Measurements from ENCODE around the gene TTC3.
A peak's percentile ranks its signal among the peaks of the same experiment; 100 is the strongest.
"Not testable (repeated sequence)": the region's sequence is repeated elsewhere in the genome, so short reads cannot be mapped to it uniquely, and the experiment has no call there.

Gene TTC3

DNA sequence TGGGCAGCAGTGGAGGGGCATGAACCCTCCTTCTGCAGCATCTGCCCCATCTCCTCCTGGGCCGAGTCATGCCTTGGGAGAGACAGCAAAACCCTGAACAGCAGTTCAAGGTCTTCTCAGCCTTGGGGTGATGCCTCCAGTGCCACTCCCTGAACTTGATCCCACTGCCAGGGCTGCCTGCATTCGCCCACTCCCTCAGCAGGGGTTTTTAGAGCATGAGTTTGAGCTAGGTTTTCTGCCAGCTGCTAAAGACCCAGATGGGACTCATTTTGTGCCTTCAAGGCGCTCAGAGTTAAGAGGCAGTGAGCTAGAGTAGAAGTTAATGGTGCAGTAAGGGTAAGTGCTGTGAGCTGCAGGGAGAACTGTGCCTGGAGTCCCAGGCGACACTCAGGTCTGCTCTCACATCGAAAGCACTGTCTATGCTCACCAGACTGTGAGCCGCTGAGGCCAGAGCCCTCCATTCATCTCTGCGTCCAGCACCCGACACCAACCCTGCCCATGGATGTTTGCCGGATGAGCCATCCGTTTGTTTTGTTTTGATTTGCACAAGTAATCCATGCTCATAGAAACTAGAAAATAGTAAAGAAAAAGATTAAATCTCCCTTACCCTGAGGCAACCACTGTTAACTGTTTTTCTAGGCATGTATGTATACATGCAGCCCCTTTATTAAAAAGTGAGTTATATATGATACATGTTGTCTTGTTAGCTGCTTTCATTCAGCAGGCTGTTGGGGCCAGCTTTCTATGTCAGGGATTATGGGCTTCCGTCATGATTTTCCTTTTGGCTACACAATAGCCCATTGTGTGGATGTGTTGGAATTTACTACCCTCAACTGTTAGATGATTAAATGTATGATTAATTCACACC, 126.2 kb downstream of the TTC3 start:
- DNase-seq = no peak

DNA sequence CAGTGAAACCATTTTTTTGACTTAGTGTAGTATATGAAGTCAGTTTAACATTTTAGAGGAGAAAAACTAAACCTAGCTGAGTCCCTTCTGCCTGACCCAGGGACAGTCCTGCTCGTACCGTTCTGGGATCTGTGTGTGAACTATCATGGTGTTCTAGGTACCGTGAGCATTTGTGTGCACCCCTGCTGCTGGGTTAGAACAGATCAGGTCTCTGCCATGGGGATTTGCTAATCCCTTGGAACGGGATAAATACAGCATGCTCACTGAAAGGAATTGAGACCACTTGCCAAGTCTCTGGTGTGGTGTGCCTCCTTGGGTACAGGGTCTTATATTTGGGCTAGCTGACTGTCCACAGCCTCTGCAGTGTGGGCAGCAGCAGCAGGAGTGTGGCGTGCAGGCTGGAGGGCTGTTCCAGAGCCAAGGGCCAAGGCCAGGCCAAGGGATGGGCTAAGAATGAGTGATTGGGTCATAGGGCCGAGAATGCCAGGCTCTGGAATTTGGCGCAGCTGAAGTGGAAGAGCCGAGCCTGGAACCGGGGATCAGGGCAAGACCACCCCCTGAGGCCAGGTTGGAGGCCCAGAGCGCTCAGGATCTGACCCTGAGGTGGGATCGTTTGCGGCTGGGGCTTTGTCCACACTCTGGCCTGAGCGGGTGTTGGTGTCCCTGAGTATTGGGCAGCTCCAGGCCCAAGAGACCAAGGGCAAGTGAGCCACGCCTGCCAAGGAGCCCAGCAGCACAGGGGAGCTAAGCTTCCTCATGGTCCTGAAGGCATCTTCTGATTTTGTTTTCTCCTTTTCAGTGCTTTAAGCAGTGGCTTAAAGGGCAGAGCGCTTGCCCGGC, 127.8 kb downstream of the TTC3 start:
- DNase-seq = no peak

DNA sequence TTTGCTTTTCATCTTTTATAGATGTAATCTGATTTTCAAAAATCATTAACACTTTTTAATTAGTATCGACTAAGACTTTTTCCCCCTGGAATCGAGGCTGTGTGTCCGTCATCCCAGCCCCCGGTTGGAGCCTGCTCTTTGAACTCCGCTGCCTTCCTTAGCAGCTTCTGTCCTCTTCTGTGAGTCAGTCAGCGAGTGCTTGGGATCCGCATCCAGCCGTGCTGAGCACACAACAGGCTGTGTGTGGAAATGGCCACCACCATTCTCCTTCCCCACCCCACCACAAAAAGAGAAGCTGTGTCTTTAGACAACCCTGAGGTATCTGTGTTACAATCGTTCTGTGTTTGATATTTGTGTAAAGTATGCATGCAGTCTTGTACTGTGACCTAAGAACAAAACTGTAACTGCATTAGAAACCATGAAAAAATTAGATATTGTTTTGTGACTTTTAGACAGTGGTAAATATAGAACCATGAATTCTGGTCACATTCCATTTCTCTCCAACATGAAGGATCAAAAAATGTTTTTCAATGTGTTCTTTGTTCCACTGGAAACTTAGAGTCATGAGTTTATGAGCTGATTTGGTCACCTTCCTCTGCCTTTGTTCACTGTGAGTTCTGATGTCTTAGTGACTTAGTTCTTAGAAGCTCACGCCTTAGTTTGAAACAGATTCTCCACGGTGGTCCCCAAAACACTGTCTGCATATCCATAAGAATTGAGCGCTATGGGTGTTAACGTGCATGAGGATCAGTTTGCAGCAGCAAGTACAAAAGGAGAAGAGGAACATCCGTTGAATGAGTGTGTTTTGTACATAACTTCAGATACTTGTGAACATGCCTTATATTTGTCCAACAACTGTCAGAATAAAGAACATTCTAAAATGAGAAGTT, 129.4 kb downstream of the TTC3 start:
- DNase-seq = no peak

DNA sequence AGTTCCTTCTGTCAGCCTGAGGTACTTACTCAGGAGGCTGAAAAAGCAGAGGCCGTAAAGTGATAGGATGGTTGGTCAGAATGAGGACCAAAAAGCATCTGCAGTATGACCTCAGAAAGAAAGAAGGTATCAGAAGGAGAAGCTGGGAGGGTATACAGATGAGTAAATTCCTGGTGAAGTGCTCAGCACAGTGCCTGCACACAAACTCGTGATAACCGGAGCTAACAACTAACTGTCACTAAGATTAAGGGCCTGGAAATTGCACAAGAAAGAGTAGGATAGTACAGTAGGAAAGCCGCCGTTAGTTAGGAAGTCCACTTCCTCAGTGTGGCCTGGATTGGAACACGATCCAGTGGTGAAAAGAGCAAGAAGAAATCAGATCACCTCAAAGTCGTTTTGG, 131.5 kb downstream of the TTC3 start:
- no peak for DNase-seq

DNA sequence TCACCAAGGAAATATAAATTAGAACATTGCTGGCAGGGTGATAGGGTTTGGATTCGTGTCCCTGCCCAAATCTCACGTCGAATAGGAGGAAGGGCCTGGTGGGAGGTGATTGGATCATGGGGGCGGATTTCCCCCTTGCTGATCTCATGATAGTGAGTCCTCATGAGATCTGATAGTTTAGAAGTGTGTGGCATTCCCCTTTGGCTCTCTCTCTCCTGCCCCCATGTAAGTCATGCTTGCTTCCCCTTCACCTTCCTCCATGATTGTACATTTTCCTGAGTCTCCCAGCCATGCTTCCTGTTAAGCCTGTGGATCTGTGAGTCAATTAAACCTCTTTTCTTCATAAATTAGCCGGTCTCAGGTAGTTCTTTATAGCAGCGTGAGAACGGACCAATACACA, 133.4 kb downstream of the TTC3 start:
- no peak for DNase-seq

DNA sequence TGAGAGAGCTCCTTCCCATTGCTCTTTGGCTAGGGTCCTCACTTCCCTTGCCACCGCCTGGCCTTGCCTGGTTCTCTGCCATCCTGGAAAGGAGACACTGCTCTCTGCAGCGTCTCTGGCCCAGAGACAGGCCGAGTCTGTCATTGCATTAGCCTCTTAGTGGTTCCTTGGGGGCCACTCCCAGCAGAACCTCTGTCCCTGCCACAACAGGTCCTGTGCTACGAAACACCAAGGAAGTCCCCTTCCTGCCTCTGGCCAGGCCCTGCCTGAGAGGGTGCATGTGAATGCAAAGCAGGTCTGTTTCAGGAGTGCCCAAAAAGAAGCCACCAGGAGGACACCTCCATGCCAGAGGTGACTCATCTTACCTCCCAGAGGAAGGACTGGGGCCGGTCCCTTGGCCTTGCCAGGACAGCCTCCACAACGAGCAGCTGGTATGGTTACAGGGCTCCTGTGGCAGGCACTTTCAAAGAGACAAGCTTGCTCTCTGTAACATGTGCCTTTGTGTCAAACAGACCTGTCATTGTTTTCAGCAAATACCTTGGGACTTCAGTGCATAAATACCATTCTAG, 134.5 kb downstream of the TTC3 start:
- DNase-seq = no peak

DNA sequence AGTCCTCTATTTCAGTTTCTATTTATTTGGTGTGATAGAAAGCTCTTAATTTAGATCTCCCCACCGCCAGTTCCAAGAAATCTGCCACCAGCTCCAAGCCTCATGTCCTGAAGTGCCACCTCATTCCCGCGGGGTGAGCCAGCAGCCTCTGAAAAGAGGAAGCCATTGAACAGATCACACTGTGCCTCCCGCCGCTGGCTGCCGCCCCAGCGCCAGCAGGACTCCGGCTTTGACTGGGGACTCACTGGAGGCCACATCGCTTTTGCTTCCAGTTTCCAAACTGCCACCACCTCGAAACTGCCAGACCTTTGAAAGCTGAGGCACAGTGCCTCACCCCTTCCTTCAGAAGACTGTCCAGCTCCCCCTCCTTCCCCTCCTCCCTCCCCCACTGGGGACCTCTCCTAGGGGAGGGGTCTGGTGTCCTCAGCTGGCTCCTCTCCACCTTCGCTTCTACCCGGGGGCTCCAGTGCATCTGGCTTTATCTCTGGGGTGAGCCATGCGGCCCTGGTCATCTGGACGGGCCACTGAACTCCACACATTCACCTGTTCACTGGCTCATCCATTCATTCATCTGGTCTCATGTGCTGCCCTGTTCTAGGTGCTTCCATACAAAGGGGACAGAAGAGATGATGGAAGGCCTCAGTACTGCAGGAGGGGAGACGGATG, 135.1 kb downstream of the TTC3 start:
- peak; percentile 84 for DNase-seq

DNA sequence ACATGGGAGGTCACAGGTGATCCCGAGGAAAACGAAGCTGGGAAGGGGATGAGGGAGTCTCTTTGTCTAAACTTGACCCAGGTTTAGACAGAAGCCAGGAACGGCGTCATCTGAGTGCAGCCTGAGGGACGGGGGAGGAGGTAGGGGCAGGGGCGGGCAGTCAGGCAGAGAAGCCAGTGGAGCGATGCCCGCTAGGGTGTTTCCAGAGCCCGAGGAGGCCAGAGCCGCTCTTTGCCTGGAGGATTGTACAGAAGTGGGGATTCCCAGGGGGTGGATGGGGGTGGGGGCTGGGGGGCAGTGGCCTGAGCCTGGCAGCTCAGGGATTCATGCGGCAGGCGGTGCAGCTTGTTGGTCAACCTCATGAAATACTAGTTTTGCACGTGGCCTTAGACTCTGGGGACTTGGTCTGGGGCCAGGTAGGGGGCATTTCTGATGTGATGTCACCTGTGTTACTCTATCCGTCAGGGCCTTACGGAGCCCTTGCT, 135.7 kb downstream of the TTC3 start:
- peak; percentile 8 for DNase-seq

DNA sequence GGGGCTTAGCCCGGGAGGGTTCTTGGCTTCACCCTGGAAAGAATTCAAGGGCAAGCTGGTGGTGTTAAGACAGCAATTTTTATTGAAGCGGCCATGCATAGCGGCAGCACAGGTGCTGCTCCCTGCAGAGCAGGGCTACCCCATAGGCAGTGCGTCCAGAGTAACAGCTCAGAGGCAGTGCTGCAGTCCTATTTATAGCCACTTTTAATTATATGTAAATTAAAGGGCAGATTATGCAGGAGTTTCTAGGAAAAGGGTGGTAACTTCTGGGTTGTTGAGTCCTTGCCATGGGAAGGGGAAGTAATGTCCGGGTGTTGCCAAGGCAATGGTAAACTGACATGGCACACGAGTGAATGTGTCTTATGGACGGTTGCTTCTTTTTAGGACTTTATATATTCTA, 137.1 kb downstream of the TTC3 start:
- no peak for DNase-seq

DNA sequence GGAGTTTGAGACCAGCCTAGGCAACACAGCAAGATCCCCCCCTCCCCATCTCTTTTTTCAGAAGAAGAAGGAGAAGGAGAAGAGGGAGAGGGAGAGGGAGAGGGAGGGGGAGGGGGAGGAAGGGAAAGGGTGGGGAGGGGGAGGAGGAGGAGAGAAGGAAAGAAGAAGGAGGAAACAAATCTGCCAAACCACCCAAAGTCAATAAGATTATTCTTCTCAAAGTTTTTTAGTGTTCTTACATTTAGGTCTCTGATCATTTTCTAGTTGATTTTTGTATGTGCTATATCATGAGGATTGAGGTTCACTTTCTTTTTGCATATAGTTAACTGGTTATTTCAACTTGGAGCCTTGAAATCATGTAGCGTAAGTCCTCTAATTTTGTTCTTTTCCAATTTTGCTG, 137.7 kb downstream of the TTC3 start:
- no peak for DNase-seq

DNA sequence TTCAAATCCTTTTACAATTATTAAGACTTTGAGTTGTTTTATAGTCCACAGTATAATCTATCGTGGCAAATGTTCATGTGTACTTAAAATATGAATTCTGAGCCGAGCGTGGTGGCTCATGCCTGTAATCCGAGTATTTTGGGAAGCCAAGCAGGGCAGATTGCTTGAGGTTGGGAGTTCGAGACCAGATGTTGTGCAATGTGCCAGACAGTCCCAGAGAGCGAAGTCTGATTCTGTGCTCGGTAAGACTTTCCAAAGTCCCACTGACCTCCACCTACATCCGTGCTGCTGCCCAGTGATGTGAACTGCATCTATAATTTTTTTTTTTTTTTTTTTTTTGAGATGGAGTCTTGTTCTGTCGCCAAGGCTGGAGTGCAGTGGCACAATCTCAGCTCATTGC, 141.9 kb downstream of the TTC3 start:
- no peak for DNase-seq

DNA sequence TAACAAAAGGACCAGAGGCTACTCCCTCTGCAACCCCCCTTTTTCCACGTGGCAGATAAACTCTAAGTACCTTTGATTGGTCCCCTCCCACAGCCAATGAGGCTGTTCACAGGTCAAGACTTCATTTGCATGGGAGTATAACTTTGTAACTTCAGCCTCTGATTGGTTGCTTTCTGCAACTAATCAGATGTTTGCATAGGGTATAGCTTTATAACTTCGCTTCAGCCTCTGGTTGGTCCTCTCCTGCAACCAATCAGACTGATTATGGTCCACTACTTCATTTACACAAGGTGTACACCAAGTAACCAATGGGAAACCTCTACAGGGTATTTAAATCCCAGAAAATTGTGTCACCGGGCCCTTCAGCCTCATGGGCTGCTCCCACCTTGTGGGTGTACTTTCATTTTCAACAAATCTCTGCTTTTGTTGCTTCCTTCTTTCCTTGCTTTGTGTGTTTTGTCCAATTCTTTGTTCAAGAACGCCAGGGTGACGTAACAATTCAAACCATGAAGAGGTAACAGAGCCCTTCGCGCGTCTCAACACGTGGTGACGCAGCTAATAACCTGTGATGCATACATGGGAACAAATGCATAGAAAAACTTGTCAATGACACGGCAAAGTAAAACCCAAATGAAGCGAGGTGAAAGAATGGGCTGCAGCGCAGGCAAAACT, 146.8 kb downstream of the TTC3 start:
- no peak for DNase-seq

DNA sequence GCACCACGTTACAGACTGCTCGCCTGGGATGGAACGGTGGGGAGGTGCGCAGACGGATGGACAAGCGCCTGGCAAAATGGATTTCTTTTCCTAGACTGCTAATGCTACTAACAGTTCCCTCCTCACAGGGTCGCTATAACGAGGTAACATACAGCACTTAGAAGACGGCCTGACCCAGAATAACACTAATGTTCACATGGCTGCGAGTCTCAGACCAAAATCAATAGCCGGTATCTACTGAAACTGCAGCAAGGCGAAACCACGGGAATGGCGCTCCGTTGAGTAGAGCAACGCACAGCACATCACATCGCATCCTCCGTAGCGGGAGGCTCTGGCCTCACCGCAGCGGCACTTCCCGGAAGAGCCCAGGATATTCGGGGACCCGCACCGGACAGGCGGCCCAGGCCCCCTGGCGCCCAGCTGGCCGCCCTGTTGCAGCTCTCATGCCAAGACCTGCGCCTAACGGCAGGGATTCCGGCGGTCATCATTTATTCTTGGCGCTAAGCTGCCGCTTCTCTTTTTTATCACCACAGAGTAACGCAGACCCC, 147.5 kb downstream of the TTC3 start:
- DNase-seq = peak; percentile 57

DNA sequence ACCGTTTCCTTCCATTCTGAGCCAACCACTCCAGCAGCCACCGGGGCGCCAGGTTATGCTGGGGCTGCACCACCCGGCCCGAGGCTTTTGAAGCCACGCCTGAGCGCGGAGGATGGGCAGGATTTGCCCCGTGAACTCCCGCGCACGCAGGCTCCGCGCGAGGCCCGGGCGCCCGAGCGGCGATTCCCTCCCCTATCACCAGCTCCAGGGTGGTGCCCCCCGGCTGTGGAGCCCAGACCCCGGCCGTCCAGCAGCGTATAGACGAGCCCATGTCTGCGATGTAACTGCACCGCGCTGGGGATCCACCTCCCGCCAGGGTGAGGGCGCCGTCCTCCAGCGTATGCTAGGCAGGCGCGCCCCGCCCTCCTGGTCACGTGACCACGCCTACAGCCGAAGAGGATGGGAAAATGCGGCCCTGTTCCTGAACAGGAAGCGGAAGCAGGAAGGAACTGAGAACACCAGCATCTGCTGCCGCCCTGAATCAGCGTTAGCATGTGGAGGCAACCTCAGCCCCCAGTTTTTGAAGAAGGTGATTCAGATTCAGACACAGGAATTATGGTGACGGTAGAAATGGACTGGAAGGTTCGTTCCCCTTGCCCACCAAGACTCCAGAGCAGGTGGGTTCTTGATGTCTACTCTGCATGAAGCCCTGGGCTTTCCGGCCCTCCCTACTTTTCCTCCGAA, 148.1 kb downstream of the TTC3 start:
- peak; percentile 94 for DNase-seq

DNA sequence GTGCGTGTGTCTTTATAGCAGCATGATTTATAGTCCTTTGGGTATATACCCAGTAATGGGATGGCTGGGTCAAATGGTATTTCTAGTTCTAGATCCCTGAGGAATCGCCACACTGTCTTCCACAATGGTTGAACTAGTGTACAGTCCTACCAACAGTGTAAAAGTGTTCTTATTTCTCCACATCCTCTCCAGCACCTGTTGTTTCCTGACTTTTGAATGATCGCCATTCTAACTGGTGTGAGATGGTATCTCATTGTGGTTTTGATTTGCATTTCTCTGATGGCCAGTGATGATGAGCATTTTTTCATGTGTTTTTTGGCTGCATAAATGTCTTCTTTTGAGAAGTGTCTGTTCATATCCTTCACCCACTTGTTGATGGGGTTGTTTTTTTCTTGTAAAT, 149.2 kb downstream of the TTC3 start:
- DNase-seq = not testable (repeated sequence)

DNA sequence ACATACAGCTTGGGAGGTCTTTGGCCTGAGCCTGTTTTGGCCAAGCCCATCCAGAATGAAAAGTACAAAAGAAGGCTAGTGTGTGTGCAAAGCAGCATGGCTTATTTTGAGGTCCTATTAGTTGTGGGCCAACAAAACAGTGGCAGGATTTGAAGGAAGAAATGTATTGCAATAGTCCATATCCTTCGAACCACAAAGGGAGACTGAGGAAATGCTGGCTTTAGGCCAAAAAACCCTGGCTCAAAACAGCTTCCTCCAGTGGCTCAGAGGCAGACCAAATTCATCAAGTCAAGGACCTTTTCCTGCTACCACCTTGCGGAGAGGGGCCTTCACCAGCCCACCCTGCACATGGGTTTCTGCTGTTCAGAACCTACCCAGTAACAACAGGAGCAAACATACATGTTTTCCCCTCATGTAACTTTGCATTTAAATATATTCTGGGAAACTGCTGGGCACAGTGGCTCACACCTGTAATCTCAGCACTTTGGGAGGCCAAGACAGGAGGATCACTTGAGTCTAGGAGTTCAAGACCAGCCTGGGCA, 150.8 kb downstream of the TTC3 start:
- DNase-seq = no peak

DNA sequence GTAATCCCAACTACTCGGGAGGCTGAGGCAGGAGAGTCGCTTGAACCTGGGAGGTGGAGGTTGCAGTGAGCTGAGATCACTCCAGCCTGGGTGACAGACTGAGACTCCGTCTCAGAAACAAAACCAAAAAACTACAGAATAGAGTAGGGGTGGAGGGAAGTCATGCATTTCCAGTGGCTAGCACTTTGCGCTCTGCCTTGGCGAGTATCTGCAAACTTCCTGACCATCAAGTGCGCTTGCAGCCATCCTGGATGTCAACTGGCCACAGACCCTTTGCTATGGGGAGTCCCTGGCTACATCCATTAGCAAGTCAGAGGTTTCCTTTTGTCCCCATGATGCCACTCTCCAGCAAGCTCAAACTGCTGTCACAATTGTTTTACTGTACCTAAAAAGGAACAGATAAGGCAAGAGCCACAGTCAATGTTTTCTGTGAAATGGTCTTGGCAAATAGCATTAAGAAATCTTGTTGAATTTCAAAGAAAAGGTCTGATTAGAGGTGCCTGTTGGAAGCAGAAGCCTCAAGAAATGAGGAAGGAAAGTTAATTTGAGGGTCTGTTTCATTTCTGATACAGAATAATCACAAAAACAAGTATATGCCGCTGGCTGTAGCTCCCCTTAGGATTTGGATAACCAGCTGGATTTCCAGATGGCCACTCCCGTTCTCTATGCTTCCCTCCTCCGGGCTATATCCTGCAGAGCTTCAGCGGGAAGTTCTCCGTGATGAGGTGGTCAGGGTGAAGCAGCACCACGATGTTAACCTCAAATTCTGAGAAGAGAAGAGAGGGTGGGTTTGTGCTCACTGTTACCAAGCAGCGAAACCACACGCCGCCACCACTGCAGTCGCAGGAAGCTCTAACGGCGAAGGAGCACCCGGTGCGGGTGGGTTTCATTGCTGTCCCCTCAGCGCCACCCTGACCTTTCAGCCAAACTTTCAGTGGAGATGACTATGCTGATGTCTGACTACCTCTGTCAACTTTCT, 152.1 kb downstream of the TTC3 start:
- DNase-seq = no peak

DNA sequence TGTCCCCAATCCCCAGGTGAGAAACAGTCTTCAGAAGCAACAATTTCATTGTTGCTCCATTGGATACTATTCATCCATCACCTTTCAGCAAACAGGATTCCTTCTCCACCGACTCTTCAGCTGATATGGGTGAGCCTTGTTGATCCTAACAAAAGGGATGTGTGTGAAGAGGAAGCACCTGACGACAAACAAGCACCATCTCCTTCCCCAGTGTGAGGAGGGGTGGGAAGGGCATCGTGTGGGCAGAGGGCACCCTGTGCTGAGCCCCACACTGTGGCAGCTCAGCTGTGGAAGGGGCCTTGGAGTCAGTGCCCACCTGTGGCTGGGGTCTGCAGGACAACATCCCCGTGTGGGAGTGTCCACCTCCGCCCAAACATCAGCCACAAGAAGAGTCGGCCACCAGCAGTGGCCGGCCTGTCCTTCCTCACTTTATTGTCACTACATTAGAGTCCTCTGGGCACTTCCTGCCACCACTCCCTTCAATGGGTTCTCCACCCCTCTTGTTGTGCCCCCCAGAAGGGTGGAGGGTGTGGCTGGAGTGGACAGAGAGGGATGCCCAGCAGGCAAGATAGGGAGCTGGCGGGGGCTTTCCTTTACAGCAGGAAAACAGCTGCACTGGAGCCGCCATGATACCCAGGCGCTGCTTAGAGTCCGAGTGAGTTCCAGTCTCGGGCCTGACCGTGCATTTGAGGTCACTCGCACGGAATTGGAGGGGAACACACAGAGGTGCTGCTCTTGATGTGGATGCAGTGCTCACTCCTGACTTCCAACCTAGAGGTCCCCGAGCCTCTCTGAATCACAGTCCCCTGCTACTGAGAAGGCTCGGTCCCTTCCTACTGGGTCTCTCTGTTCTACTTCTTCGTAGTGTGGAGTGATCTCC, 153.2 kb downstream of the TTC3 start:
- no peak for DNase-seq

All from midbrain (tissue), 1 donor.